Stimulated activated CD8-positive, alpha-beta memory T cell treated with anti-CD3 and anti-CD28 coated beads, Interleukin-12 subunit alpha, Interleukin-12 subunit beta, amount 100 ng/mL, for 24 hours (primary cell): ENCODE results near the gene EIF4G3.
"Not testable (repeated sequence)": the region's sequence is repeated elsewhere in the genome, so short reads cannot be mapped to it uniquely, and the experiment has no call there.

Source experiments
- DNase-seq: peaks from one replicate; pipeline ENCODE4 v3.0.0-alpha.2; 2020; ENCODE audit errors: extremely low read depth

The EIF4G3 gene

DNA sequence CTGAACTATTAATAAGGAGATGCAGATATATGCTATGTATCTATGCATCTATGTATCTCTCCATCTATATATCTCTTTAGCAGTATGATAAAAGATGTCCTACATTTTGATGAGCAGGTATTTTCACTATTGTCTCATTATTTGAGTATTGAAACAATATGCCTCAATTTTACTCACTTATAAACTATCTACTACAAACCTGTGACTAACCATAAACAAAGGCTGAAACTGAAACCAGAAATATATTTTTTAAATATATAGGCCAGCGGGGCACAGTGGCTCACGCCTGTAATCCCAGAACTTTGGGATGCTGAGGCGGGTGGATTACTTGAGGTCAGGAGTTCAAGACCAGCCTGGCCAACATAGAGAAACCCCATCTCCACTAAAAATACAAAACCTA, 22.0 kb downstream of the EIF4G3 start:
- no peak for DNase-seq

- DNase-seq, result no peak
These were observed 23.3 kb downstream of the EIF4G3 start for GRCh38 chr1:21153388-21153787.

- no peak for DNase-seq
These were observed 24.1 kb downstream of the EIF4G3 start for GRCh38 chr1:21152423-21153100.

DNA sequence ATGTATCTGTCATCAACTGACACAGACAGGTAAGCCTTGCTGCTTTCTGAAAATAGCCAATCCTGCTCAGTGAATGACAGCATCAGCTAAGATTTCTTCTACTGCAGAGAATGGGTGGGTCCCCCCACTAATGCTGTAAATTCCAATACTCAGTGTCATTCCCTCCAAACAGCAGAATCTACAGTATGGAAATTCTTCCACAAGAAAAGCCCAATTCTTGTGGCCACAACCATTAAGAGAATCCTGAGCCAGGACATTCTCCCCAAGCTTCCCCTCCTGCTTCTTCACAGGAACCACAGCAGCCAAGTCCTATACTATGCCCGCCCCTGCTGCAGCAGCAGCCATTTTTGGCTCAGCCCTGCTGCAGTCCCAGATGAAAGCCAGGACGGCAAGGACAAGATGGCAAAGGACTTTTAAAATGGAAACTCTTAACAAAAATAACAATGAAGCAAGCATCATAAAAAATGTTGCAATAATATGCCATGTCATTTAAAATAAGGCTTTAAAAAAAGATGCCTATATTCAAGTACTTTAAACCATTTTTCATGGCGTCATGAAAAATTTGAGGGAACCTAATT, 26.8 kb downstream of the EIF4G3 start:
- no peak for DNase-seq

DNA sequence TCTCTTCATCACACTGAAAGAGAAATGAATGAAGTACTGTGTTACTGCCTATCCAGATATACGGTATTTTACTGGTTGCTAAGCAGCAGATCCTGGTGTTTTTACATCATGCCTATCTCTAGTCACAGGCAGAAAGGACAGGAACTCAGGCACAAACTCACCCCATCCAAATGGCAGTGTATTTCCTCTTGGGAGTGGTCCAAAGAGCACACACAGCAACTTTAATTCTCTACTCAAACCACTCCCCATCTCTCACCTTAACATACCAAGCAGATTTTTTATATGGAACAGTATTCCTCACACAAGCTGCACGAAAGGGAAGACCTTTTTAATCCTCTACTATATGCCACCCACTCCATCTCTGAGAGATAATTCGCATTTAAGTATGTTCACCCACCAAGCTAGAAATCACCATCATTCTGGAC, 27.3 kb downstream of the EIF4G3 start:
- no peak for DNase-seq

DNA sequence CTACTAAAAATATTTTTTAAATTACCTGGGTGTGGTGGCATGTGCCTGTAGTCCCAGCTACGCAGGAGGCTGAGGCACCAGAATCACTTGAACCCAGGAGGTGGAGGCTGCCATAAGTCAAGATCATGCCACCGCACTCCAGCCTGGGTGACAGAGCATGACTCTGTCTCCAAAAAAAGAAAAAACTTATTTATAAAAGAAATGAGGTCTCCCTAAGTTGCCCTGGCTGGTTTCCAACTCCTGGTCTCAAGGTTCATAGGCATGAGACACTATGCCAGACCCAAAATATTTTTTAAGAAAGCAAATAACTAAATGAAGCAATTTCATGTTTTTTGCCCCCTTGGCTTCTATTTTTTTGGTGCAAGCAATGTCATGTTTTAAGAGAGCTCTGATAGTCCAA, 32.9 kb downstream of the EIF4G3 start:
- no peak for DNase-seq

DNA sequence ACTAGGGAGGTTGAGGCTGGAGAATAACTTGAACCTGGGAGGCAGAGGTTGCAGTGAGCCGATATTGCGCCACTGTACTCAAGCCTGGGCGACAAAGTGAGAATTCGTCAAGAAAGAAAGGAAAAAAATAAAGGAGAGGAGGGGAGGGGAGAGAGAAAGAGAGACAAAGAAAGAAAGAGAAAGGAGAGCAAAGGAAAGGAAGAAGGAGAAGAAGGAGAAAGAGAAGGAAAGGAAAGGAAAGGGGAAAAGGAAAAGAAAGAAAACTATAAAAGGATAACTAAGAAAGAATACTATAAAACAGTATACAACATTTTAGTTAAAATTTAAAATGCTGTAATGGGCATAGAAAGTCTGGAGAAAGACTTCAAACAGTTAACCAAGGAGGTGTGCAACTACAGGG, 33.6 kb downstream of the EIF4G3 start:
- DNase-seq, result no peak

- no peak for DNase-seq
These were observed 35.7 kb downstream of the EIF4G3 start for GRCh38 chr1:21141030-21141429.

DNA sequence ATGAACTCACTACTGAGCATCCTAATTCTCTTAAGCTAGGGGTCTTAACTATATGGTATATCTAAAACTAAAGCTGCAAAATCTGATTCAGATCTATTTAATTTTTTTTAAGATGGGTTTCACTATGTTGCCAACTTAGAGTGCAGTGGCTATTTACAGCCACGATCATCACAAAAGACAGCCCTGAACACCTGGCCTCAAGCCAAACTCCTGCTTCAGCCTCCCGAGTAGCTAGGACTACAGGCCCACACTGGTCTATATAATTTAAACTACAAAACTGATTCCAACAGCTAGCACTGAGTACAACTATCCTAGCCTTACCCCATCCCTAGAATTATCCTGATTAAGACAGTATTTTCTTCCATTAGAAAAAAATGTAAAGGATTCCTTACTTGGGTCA, 37.1 kb downstream of the EIF4G3 start:
- DNase-seq, result no peak

DNA sequence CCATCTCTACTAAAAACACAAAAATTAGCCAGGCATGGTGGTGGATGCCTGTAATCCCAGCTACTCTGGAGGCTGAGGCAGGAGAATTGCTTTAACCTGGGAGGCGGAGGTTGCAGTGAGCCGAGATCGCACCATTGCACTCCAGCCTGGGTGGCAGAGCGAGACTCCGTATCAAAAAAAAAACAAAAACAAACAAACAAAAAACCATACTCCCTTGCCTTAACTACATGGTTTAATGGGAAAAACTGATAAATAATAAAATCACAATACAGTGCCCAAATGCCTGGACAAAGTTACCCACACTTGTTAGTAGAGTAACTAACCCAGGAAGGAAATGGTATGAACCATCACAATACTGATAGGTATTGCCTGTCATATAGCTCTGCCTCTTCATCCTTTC, 40.4 kb downstream of the EIF4G3 start:
- not testable (repeated sequence) for DNase-seq

DNA sequence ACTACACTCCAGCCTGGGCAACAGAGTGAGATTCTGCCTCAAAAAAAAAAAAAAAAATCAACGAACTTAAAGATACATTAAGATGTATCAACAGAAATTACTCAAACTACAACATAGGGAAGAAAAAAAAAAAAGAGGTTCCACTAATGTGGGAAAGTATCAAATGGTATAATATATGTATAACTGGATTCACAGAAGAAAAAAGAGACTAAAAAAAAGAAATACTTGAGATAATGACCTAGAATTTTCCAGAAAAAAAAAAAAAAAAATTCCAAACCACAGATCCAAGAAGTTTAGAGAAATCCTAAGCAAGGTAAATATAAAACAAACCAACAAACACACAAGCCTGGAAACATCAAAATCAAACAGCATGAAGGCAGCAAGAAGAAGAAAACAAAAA, 45.5 kb downstream of the EIF4G3 start:
- DNase-seq, result no peak

DNA sequence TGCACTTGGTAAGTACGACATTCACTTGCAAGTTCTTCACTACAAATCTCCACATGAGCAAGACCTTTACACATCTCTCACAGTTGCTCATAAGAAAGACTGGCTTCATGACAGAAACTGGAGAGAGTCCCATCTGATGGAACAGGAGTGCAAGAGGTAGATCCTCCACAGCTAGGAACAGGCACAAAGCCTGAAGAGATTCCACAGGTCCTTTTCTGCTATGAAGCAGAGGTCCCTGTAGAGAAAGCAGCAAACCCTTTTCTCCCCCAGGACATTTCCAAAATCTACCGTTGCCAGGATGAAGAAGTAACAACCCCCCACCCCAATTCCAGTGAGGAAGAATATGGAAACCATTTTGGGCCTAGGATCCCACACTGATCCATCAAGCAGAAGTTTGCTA, 47.3 kb downstream of the EIF4G3 start:
- DNase-seq, result no peak

- DNase-seq, result no peak
These were observed 50.4 kb downstream of the EIF4G3 start for GRCh38 chr1:21126324-21126723.

- DNase-seq, result no peak
These were observed 51.9 kb downstream of the EIF4G3 start for GRCh38 chr1:21124846-21125245.

GRCh38 chr1:21123287-21123948, 53.3 kb downstream of the EIF4G3 start:
- DNase-seq, result no peak

GRCh38 chr1:21121764-21122471, 54.8 kb downstream of the EIF4G3 start:
- DNase-seq, result no peak

DNA sequence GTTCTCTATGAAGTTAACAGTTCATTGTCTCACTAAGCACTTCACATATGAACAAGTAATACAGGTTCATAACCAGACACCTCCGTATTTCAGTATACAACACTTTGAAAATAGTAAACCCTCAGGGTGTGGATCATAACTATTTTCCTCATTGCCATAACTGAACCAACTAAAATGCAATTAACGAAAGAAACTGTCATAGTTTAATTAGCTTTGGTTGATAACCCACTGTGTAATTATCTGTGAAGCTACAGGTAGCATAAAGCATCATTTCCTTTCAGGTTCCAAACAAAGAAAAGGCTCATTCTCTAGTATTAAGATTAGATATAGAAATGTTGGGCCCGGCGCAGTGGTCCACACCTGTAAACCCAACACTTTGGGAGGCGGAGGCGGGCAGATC, 58.5 kb downstream of the EIF4G3 start:
- no peak for DNase-seq

DNA sequence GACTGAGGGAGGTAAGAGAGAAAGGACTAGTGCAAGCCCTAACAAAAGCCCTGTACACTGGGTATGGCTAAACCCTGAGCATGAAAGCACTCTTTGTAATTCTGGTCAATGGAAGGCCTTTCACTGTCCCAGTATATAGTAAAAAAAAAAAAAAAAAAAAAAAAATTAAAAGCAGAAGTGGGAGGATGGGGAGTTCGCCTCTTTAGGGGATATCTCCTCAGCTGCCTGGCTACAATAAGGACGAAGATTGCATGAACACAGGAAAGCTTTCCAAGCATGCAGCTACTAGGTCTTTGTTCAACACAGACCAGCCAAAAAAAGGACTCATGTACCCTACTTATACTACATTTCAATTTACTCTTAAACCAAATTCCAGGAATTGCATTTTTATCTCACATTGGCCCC, 59.1 kb downstream of the EIF4G3 start:
- no peak for DNase-seq

DNA sequence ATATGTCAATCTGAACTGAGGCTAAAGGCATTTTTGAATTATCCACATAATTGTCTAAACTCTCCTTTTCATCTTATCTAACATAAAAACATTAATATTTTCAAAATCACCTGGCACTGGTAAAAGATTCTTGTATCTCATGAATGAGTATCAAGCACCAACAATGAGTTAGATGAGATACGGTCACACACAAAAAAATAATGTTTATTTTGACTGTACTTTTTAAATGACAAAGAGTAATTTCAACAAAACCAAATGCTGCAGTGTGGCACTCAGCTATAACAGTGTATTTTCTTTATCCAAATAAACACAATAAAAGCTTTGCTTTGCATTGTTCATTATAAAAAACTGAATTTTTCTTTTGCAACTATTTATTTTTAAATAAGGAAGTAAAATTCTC, 59.5 kb downstream of the EIF4G3 start:
- no peak for DNase-seq

- no peak for DNase-seq
These were observed 61.5 kb downstream of the EIF4G3 start for GRCh38 chr1:21115098-21115760.

DNA sequence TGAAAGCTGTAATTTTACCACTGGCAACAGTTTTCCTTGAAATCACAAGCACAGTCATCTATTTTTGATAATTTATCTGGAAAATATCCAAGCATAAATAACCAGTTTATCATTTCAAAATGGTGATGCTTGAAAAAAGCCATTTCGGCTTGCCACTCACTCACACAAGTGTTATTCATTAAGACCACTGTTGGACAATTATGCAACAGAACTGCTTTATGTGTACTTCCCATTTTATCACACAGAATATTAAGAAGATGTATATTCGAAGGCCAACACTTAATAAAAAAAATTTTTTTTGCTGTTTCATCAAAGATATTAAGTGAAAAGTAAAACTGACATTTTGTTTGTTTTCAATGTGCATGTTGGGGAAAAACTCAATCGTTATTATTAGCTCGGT, 62.3 kb downstream of the EIF4G3 start:
- no peak for DNase-seq

DNA sequence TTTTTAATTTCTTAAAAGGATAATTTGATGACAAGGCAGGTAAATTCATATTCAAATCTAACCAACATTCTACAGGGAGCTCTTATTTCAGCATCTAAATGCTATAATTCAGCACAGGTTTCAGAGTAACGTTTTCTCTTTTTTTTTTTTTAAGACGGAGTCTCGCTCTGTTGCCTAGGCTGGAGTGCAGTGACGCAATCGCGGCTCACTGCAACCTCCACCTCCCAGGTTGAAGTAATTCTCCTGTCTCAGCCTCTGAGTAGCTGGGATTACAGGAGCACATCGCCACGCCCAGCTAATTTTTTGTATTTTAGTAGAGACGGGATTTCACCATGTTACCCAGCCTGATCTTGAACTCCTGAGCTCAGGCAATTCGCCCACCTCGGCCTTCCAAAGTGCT, 66.5 kb downstream of the EIF4G3 start:
- no peak for DNase-seq
